Stimulated activated naive CD4-positive, alpha-beta T cell (primary cell): ENCODE results near the gene CHD3.
"Not testable (repeated sequence)": the region's sequence is repeated elsewhere in the genome, so short reads cannot be mapped to it uniquely, and the experiment has no call there.

Experiments
- DNase-seq, 6 experiments: peaks; one replicate each; lab custom pipeline; 2025; lab: John Stamatoyannopoulos, UW

The CHD3 gene

DNA sequence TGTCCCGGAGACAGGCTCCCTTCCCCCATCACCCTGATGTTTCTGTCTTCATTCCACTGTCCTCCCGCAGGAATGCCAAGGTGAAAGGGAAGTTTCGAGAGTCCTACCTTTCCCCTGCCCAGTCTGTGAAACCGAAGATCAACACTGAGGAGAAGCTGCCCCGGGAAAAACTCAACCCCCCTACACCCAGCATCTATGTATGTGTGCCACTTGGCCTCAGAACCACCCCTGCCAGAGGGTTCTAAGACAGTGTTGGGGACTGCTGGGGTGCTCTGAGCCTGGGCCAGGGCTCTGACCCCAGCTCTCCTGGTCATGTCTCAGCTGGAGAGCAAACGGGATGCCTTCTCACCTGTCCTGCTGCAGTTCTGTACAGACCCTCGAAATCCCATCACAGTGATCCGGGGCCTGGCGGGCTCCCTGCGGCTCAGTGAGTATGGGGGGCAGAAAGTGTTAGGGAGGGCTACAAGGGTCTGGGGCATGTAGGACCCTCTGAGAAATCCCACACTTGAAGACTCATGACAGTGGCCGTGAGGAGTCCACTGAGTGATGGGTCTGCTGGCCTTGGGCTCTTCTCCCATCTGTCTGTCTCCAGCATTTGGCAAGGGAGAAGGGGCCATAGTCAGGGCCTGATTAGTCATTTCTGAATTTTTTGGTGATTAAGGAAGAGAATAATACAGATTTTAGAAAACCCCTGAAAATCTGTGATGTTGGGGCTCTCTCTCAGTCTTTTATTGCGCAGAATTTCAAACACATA, 38.7 kb upstream of the CHD3 start:
- DNase-seq = no peak

DNA sequence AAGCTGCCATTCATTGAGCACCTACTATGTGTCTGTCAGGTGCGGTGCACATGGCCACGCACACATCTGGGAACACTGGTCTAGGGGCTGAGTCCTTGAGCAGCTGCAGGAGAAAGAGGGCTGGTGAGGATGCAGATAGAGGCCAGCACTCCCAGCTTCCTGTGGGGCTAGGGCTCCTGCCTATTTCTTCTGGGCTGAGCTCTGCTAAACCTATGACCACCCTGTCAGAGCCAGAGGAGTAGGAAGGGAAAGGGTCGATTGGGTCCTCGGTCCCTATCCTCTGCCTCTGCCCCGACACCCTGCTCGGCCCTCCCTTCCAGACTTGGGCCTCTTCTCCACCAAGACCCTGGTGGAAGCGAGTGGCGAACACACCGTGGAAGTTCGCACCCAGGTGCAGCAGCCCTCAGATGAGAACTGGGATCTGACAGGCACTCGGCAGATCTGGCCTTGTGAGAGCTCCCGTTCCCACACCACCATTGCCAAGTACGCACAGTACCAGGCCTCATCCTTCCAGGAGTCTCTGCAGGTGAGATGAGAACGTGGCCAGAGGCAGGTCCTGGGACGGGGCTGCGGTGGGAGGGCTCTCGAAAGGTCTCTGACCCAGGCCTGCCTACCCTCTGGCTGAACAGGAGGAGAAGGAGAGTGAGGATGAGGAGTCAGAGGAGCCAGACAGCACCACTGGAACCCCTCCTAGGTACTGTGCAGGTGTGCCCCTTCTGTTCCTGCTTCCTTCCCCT, 37.7 kb upstream of the CHD3 start:
- DNase-seq = peak in 1 of 6 experiments; percentile 52

- DNase-seq = peak; percentile 88 to 94 (median 93)
Measured at GRCh38 chr17:7851438-7852261, 36.9 kb upstream of the CHD3 start.

DNA sequence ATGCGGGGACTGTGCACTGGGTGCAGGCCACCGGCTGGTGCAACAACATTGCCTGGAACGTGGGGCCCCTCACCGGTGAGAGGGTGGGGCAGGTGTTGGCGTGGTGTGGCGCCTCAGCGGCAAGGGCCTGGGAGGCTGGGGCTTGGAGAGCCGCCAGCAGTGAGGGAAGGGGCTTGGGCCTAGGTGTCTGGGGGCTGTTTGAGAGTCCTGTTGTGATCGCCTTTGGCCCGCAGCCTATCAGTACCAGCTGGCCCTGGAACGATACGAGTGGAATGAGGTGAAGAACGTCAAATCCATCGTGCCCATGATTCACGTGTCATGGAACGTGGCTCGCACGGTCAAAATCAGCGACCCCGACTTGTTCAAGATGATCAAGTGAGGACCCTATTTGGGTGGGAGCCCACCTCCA, 36.3 kb upstream of the CHD3 start:
- DNase-seq = no peak

- peak in 1 of 6 experiments; percentile 24 for DNase-seq
Measured at GRCh38 chr17:7852919-7853690, 35.5 kb upstream of the CHD3 start.

GRCh38 chr17:7853691-7854038, 34.9 kb upstream of the CHD3 start:
- no peak for DNase-seq

DNA sequence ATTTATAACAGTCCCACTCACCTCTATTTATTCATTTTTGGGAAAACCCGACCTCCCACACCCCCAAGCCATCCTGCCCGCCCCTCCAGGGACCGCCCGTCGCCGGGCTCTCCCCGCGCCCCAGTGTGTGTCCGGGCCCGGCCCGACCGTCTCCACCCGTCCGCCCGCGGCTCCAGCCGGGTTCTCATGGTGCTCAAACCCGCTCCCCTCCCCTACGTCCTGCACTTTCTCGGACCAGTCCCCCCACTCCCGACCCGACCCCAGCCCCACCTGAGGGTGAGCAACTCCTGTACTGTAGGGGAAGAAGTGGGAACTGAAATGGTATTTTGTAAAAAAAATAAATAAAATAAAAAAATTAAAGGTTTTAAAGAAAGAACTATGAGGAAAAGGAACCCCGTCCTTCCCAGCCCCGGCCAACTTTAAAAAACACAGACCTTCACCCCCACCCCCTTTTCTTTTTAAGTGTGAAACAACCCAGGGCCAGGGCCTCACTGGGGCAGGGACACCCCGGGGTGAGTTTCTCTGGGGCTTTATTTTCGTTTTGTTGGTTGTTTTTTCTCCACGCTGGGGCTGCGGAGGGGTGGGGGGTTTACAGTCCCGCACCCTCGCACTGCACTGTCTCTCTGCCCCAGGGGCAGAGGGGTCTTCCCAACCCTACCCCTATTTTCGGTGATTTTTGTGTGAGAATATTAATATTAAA, 34.4 kb upstream of the CHD3 start:
- DNase-seq = no peak

DNA sequence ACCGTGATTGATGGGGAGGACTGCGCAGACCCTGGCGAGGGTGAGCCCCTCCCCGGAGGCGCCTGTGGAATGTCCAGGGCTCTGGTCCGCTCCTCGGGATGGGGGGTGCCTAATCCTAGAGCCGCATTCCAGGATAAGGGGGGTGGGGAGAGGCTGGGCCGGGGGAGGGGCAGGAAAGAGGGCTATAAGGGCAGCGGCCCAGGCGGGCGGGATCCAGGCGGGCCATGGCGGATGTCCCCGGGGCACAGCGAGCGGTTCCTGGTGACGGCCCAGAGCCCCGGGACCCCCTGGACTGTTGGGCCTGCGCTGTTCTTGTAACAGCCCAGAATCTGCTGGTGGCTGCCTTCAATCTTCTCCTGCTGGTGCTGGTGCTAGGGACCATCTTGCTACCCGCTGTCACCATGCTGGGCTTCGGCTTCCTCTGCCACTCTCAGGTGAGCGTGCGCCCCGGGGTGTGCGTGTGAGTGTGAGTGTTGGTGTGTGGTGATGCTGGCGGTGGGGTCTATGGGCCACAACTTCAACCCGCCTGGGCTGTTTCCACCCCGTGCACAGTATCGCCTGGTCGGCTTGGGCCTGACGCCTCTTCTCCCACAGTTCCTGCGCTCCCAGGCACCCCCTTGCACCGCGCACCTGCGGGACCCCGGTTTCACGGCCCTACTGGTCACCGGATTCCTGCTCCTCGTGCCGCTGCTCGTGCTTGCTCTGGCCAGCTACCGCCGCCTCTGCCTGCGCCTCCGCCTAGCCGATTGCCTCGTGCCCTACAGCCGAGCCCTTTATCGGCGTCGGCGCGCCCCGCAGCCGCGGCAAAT, 33.5 kb upstream of the CHD3 start, which contains the start of gene TMEM88:
Gene TMEM88 (plus strand): TSS at position 216 of the 809 bp plus-strand sequence. CDS start 9 bp downstream, at position 225.
- DNase-seq = peak in 1 of 6 experiments; percentile 45

DNA sequence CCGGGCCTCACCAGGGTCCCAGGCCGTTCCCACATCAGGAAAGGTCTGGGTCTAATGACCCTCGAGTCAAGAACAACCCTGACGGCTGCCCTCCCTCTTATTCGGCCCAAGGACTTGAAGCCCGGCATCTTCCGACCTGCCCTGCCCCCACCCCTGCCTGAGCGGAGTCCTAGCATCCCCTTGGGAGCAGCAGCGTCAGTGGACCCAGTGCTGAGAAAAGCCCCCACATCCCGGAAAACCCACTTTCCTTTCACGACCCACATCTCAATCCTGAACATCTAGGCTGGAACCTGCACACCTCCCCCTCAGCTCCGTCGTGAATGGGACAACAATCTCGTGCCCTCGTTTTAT, 33.0 kb upstream of the CHD3 start:
- peak in 1 of 6 experiments; percentile 45 for DNase-seq

GRCh38 chr17:7856011-7856810, 32.4 kb upstream of the CHD3 start:
- DNase-seq = peak in 2 of 6 experiments; percentile 34 to 54

DNA sequence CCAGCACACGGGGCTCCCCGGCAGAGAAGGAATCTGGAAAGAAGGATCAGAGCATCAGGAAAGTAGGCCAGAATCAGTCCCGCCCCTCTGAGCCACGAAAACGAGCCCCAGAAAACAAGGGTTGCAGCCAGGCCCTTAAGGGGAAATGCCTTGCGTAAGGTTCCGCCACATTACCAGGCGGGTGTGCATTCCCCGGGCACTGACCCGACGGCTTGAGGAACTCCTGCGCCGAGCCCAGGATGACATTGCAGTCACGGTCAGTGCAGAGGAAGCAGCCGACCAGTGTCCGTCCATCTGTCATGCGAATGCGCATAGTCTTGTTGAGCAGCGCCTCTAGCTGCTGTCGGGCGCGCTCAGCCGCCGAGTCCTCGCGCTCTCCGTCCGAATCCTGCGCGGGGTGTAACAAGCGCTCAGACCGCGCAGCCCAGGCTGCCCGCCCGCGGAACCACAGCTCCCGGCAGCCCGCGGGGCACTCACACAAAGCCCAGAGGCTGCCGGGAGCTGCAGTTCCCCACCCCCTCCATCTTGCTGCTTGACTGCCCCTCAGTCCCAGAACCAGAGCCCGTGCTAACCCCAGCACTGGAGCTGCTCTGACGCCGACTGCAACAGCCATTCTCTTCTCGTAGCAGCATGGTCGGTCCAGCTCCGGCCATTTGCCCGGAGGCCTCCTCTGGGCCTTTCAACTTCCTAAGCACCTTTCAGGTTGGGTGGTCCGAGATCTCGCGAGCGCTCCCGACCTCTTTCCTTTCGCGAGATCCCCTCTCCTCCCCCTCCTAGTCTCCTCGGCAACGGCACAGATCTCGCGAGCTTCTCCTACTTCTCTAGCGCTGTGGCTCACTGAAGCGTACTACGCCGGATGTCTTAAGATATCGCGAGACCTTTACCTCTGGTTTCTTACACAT, 31.5 kb upstream of the CHD3 start, which contains the start of gene NAA38:
Gene NAA38 (minus strand): TSS at position 749 of the 902 bp plus-strand sequence. CDS start 96 bp downstream, at position 653.
- peak; percentile 91 to 99 (median 97) for DNase-seq

- DNase-seq = peak; percentile 80 to 99 (median 91)
Measured at GRCh38 chr17:7857713-7858521, 30.7 kb upstream of the CHD3 start, which contains the start of gene CYB5D1. CYB5D1 (plus strand) TSS chr17:7858003; CDS start chr17:7858135, 132 bp downstream.

DNA sequence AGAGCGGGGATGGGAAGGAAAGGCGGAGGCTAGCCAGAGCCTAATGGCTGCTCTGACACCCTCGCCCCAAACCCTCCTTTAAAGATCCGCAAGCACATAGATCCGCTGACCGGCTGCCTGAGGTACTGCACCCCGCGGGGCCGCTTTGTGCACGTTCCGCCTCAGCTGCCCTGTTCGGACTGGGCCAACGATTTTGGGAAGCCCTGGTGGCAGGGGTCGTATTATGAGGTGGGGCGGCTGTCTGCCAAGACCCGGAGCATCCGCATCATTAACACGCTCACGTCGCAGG, 30.1 kb upstream of the CHD3 start:
- peak in 1 of 6 experiments; percentile 24 for DNase-seq

DNA sequence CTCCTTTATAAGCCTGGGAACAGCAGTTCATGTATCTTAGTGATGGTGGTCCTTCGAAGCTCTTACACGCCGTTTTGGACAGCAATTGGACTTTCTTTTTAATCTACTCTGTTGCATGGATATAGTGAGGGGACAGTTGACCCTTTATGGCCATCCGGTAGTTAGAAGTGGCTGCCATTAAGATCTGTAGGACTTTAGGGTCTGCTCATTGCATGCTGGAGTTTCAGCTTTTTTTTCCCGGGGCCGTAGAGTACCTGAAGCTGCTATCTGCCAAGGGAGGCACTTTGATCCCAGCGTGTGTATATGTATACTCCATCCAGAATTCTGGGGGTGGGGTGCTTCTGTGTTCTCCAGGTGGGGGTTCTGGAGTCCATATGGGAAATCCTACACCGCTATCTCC, 29.6 kb upstream of the CHD3 start:
- no peak for DNase-seq

DNA sequence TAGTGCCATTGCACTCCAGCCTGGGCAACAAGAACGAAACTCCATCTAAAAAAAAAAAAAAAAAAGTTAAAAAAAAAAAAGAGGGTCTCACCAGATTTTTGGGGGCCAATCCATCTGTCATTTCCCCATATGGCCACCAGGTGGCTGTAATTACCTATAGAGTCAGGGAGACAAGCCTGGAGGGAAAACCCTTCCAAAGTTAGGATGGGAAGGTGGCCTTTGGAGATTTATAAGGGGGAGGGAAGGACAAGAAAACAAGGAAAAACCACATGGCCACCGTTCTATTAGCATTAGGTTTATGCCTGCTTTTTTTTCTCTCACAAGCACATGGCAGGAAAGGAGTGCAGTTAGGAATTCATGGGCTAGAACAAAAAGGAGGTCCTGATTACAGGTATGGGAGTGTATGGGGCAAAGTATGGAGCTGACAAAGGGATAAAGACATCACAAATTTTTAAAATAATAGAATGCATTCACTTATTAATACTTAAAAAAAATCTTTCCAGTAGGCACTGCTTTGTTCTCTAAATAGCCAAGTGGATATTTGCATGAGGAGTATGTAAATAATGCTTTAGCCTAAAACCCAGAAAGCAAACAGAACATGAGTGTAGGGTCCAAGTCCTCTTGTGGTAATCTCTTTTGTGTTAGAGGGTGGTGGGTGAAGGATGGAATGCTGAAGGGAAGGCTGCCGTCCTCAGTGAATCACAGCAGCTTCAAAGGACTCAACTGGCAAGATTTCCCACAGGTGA, 25.7 kb upstream of the CHD3 start:
- DNase-seq = peak in 4 of 6 experiments; percentile 27 to 50 (median 42)

DNA sequence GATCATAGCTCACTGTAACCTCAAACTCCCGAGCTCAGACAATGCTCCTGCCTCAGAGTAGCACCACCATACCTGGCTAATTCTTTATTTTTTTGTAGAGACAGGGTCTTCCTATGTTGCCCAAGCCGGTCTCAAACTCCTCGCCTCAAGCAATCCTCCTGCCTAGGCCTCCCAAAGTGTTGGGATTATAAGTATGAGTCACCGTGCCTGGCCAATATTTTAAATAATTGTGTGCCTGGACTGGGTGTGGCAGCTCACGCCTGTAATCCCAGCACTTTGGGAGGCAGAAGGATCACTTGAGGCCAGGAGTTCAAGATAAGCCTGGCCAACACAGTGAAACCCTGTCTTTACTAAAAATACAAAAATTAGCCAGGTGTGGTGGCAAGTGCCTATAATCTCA, 24.2 kb upstream of the CHD3 start:
- not testable (repeated sequence) for DNase-seq
